ENCODE measurements around the gene SAMD5. TPM values are rescaled to one million over a fixed set of nuclear protein-coding genes. Genes with fewer than 3 reads are reported as not detected.

The SAMD5 gene
- total and polyA plus RNA-seq, 2 experiments from 2014 or later, result 0.03 TPM; not detected in 1

DNA sequence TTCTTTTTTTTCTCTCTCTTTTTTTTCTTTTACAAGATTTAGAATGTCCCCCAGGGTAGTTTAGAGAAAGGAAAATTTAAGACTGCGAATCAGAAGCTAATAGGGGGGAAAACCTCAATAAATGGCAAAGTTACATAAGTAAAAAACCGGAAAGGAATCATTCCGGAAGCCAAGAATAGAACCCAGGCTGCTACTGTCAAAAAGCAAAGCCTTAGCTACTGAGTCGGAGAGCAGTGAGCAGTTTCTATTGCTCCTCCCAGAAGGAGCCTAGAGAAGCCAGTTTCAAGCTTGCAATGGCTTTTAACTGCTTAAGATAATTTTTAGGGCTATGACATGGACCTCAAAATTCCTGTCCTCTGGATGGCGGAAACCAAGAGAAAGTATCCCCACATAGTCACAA lies 31.6 kb downstream of the SAMD5 start:
- H2AFZ ChIP-seq, result no peak overlapping the region
- H4K20me1 ChIP-seq (replicated peaks; ENCODE audit: insufficient read depth), result no peaks in the 10 kb centered on the region
- H3K36me3 ChIP-seq (ENCODE audit: insufficient read depth), result no peaks in the 10 kb centered on the region
- H3K27me3 ChIP-seq (ENCODE audit: insufficient read depth), result no peaks in the 10 kb centered on the region
- Mint-ChIP-seq H3K27me3 (ENCODE audit: insufficient read depth, low read depth, poor library complexity) (no peaks in the 10 kb centered on the region), H3K4me1 (no peaks in the 10 kb centered on the region), H3K27ac (no peak overlapping the region), H3K9me3 (peaks cover 26% of the 10 kb centered on the region), H3K4me3 (no peak overlapping the region), H3K36me3 (ENCODE audit: low read depth) (peaks cover 16% of the 10 kb centered on the region)
- no peaks in the 10 kb centered on the region for H3F3A ChIP-seq (replicated peaks; ENCODE audit: low read depth)
- no peak overlapping the region for H3K4me2 ChIP-seq
- no peak for ATAC-seq
- peaks cover under 1% of the 10 kb centered on the region; the same call in 1 of the 2 replicates for H3K4me1 ChIP-seq (ENCODE audit: insufficient read depth)
- no peaks in the 10 kb centered on the region for H3K79me2 ChIP-seq (replicated peaks; ENCODE audit: insufficient read depth)
- TF ChIP-seq JUNB (IDR thresholded peaks at IDR 0.05; ENCODE audit: unreplicated experiment) (no peak), POLR2AphosphoS5 (IDR thresholded peaks at IDR 0.05; ENCODE audit: low read depth) (no peak), ZNF331 (CRISPR knock-in tag; IDR thresholded peaks at IDR 0.05; ENCODE audit: low read depth) (no peak), CREB1 (CRISPR knock-in tag; IDR thresholded peaks at IDR 0.05; ENCODE audit: low read depth) (no peak), EZH2 (IDR thresholded peaks at IDR 0.05; ENCODE audit: low read depth, unreplicated experiment) (no peak), STAT1 (IDR thresholded peaks at IDR 0.05; ENCODE audit: unreplicated experiment) (no peak), EZH2phosphoT487 (IDR thresholded peaks at IDR 0.05; ENCODE audit: unreplicated experiment) (no peak), NANOG (IDR thresholded peaks at IDR 0.05; ENCODE audit: borderline replicate concordance) (no peak), ZNF114 (CRISPR knock-in tag; IDR thresholded peaks at IDR 0.05) (no peak)
- TF ChIP-seq, protein P1, sequence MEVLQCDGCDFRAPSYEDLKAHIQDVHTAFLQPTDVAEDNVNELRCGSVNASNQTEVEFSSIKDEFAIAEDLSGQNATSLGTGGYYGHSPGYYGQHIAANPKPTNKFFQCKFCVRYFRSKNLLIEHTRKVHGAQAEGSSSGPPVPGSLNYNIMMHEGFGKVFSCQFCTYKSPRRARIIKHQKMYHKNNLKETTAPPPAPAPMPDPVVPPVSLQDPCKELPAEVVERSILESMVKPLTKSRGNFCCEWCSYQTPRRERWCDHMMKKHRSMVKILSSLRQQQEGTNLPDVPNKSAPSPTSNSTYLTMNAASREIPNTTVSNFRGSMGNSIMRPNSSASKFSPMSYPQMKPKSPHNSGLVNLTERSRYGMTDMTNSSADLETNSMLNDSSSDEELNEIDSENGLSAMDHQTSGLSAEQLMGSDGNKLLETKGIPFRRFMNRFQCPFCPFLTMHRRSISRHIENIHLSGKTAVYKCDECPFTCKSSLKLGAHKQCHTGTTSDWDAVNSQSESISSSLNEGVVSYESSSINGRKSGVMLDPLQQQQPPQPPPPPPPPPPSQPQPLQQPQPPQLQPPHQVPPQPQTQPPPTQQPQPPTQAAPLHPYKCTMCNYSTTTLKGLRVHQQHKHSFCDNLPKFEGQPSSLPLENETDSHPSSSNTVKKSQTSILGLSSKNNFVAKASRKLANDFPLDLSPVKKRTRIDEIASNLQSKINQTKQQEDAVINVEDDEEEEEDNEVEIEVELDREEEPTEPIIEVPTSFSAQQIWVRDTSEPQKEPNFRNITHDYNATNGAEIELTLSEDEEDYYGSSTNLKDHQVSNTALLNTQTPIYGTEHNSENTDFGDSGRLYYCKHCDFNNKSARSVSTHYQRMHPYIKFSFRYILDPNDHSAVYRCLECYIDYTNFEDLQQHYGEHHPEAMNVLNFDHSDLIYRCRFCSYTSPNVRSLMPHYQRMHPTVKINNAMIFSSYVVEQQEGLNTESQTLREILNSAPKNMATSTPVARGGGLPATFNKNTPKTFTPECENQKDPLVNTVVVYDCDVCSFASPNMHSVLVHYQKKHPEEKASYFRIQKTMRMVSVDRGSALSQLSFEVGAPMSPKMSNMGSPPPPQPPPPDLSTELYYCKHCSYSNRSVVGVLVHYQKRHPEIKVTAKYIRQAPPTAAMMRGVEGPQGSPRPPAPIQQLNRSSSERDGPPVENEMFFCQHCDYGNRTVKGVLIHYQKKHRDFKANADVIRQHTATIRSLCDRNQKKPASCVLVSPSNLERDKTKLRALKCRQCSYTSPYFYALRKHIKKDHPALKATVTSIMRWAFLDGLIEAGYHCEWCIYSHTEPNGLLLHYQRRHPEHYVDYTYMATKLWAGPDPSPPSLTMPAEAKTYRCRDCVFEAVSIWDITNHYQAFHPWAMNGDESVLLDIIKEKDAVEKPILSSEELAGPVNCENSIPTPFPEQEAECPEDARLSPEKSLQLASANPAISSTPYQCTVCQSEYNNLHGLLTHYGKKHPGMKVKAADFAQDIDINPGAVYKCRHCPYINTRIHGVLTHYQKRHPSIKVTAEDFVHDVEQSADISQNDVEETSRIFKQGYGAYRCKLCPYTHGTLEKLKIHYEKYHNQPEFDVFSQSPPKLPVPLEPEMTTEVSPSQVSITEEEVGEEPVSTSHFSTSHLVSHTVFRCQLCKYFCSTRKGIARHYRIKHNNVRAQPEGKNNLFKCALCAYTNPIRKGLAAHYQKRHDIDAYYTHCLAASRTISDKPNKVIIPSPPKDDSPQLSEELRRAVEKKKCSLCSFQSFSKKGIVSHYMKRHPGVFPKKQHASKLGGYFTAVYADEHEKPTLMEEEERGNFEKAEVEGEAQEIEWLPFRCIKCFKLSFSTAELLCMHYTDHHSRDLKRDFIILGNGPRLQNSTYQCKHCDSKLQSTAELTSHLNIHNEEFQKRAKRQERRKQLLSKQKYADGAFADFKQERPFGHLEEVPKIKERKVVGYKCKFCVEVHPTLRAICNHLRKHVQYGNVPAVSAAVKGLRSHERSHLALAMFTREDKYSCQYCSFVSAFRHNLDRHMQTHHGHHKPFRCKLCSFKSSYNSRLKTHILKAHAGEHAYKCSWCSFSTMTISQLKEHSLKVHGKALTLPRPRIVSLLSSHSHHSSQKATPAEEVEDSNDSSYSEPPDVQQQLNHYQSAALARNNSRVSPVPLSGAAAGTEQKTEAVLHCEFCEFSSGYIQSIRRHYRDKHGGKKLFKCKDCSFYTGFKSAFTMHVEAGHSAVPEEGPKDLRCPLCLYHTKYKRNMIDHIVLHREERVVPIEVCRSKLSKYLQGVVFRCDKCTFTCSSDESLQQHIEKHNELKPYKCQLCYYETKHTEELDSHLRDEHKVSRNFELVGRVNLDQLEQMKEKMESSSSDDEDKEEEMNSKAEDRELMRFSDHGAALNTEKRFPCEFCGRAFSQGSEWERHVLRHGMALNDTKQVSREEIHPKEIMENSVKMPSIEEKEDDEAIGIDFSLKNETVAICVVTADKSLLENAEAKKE (CRISPR knock-in tag; IDR thresholded peaks at IDR 0.05), result no peak
- TF ChIP-seq, protein P2, sequence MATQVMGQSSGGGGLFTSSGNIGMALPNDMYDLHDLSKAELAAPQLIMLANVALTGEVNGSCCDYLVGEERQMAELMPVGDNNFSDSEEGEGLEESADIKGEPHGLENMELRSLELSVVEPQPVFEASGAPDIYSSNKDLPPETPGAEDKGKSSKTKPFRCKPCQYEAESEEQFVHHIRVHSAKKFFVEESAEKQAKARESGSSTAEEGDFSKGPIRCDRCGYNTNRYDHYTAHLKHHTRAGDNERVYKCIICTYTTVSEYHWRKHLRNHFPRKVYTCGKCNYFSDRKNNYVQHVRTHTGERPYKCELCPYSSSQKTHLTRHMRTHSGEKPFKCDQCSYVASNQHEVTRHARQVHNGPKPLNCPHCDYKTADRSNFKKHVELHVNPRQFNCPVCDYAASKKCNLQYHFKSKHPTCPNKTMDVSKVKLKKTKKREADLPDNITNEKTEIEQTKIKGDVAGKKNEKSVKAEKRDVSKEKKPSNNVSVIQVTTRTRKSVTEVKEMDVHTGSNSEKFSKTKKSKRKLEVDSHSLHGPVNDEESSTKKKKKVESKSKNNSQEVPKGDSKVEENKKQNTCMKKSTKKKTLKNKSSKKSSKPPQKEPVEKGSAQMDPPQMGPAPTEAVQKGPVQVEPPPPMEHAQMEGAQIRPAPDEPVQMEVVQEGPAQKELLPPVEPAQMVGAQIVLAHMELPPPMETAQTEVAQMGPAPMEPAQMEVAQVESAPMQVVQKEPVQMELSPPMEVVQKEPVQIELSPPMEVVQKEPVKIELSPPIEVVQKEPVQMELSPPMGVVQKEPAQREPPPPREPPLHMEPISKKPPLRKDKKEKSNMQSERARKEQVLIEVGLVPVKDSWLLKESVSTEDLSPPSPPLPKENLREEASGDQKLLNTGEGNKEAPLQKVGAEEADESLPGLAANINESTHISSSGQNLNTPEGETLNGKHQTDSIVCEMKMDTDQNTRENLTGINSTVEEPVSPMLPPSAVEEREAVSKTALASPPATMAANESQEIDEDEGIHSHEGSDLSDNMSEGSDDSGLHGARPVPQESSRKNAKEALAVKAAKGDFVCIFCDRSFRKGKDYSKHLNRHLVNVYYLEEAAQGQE (IDR thresholded peaks at IDR 0.05; ENCODE audit: unreplicated experiment), result no peak
- TF ChIP-seq, protein P3, sequence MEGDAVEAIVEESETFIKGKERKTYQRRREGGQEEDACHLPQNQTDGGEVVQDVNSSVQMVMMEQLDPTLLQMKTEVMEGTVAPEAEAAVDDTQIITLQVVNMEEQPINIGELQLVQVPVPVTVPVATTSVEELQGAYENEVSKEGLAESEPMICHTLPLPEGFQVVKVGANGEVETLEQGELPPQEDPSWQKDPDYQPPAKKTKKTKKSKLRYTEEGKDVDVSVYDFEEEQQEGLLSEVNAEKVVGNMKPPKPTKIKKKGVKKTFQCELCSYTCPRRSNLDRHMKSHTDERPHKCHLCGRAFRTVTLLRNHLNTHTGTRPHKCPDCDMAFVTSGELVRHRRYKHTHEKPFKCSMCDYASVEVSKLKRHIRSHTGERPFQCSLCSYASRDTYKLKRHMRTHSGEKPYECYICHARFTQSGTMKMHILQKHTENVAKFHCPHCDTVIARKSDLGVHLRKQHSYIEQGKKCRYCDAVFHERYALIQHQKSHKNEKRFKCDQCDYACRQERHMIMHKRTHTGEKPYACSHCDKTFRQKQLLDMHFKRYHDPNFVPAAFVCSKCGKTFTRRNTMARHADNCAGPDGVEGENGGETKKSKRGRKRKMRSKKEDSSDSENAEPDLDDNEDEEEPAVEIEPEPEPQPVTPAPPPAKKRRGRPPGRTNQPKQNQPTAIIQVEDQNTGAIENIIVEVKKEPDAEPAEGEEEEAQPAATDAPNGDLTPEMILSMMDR (conservative IDR thresholded peaks at IDR 0.05; ENCODE audit: low read depth in 2 of 2), result no peak
- TF ChIP-seq, protein P4, sequence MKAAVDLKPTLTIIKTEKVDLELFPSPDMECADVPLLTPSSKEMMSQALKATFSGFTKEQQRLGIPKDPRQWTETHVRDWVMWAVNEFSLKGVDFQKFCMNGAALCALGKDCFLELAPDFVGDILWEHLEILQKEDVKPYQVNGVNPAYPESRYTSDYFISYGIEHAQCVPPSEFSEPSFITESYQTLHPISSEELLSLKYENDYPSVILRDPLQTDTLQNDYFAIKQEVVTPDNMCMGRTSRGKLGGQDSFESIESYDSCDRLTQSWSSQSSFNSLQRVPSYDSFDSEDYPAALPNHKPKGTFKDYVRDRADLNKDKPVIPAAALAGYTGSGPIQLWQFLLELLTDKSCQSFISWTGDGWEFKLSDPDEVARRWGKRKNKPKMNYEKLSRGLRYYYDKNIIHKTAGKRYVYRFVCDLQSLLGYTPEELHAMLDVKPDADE (IDR thresholded peaks at IDR 0.05), result no peak
- H3K9me2 ChIP-seq (ENCODE audit: insufficient read depth), result no peaks in the 10 kb centered on the region
- no peak overlapping the region for H3K4me3 ChIP-seq
- no peak for DNase-seq (ENCODE audit: low spot score)
- H3K27ac ChIP-seq (ENCODE audit: low read depth), result no peak overlapping the region

All from GM23338 (cell line).